ENCODE data around the gene GRAMD2B. TPM values are rescaled to one million over a fixed set of nuclear protein-coding genes. Genes with fewer than 3 reads are reported as not detected.

The GRAMD2B gene
- total RNA-seq, 1 donor from 2014 or later: 15.0 TPM

- peaks cover 7% of the 10 kb centered on the region for H3K4me1 Mint-ChIP-seq
- TF ChIP-seq, protein P1, sequence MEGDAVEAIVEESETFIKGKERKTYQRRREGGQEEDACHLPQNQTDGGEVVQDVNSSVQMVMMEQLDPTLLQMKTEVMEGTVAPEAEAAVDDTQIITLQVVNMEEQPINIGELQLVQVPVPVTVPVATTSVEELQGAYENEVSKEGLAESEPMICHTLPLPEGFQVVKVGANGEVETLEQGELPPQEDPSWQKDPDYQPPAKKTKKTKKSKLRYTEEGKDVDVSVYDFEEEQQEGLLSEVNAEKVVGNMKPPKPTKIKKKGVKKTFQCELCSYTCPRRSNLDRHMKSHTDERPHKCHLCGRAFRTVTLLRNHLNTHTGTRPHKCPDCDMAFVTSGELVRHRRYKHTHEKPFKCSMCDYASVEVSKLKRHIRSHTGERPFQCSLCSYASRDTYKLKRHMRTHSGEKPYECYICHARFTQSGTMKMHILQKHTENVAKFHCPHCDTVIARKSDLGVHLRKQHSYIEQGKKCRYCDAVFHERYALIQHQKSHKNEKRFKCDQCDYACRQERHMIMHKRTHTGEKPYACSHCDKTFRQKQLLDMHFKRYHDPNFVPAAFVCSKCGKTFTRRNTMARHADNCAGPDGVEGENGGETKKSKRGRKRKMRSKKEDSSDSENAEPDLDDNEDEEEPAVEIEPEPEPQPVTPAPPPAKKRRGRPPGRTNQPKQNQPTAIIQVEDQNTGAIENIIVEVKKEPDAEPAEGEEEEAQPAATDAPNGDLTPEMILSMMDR (IDR thresholded peaks at IDR 0.05; ENCODE audit: unreplicated experiment): no peak
- no peak for DNase-seq (ENCODE audit: low spot score in 2 of 2, unreplicated experiment in 2 of 2)
- H3K27me3 Mint-ChIP-seq (ENCODE audit: low read depth): no peaks in the 10 kb centered on the region
- H3K4me3 Mint-ChIP-seq: no peak overlapping the region
- no peaks in the 10 kb centered on the region for H3K36me3 Mint-ChIP-seq
- H3K9me3 Mint-ChIP-seq: peaks cover 15% of the 10 kb centered on the region
- no peak overlapping the region for H3K27ac Mint-ChIP-seq
Measured at GRCh38 chr5:126414874-126415502, 8.2 kb upstream of the GRAMD2B start.

- Mint-ChIP-seq H3K36me3 (no peaks in the 10 kb centered on the region), H3K27ac (no peak overlapping the region), H3K4me1 (peaks cover 7% of the 10 kb centered on the region), H3K27me3 (ENCODE audit: low read depth) (no peaks in the 10 kb centered on the region), H3K4me3 (no peak overlapping the region), H3K9me3 (peaks cover 10% of the 10 kb centered on the region)
- no peak for DNase-seq (ENCODE audit: low spot score in 2 of 2, unreplicated experiment in 2 of 2)
- TF ChIP-seq, protein P1 (IDR thresholded peaks at IDR 0.05; ENCODE audit: unreplicated experiment): no peak
Measured at GRCh38 chr5:126415789-126416188, 7.4 kb upstream of the GRAMD2B start.

DNA sequence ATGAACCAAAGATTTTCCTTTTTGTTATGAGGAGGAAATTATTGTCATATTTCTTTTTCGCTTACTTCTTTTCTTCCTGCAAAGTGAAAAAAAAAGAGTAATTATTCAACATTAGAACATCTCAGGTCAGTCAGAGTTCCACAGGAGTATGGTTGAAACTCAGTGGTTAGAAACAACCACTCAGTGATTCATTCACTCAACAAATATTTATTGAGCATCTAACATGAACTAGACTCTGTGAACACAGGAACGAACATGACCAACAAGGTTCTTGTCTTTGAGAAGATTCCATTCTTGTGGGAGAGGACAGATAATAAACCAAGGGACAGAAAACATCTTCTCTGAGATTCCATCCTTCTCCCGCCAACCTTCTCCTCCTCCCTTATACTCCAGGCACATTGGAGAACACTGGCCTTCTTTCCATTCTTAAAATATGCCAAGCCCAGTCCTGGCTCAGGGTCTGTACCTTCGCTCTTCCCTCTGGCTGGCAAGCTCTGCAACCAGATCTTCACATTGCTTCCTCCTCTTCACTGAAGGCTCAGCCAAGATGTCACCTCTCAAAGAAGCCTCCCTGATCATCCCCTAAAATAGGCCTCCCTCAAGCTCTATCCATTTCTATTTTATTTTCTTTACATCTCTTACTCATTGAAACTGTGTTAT, 6.8 kb upstream of the GRAMD2B start:
- Mint-ChIP-seq H3K9me3 (peaks cover 4% of the 10 kb centered on the region), H3K27ac (no peak overlapping the region), H3K27me3 (ENCODE audit: low read depth) (no peaks in the 10 kb centered on the region), H3K36me3 (no peaks in the 10 kb centered on the region), H3K4me1 (peaks cover 7% of the 10 kb centered on the region), H3K4me3 (no peak overlapping the region)
- TF ChIP-seq, protein P1 (IDR thresholded peaks at IDR 0.05; ENCODE audit: unreplicated experiment): no peak
- no peak for DNase-seq (ENCODE audit: low spot score in 2 of 2, unreplicated experiment in 2 of 2)

DNA sequence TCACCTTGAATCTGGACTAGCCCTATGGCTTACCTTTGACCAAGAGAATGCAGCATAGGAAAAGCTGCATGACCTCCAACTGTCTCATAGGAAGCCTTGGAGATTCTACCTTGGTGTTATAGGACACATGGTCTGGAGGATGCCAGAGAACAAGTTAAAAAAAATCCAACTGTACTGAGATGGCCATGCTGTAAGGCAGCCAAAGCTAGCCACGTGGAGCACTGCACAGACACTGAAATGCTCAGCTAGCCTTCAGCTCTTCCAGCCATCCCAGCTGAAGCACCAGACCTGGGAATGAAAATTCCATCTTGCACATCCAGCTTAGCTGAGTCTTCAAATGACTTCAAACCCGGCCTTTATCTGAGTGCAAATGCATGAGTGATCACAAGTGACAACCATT, 6.0 kb upstream of the GRAMD2B start:
- DNase-seq (ENCODE audit: low spot score in 2 of 2, unreplicated experiment in 2 of 2): no peak
- Mint-ChIP-seq H3K36me3 (no peaks in the 10 kb centered on the region), H3K4me1 (peaks cover 7% of the 10 kb centered on the region), H3K27ac (no peak overlapping the region), H3K27me3 (ENCODE audit: low read depth) (no peaks in the 10 kb centered on the region), H3K4me3 (no peak overlapping the region), H3K9me3 (no peaks in the 10 kb centered on the region)
- TF ChIP-seq, protein P1 (IDR thresholded peaks at IDR 0.05; ENCODE audit: unreplicated experiment): no peak

- H3K4me3 Mint-ChIP-seq: no peak overlapping the region
- H3K27ac Mint-ChIP-seq: no peak overlapping the region
- H3K4me1 Mint-ChIP-seq: peaks cover 17% of the 10 kb centered on the region
- TF ChIP-seq, protein P1 (IDR thresholded peaks at IDR 0.05; ENCODE audit: unreplicated experiment): no peak
- DNase-seq (ENCODE audit: low spot score in 2 of 2, unreplicated experiment in 2 of 2): no peak
- H3K27me3 Mint-ChIP-seq (ENCODE audit: low read depth): no peaks in the 10 kb centered on the region
- no peaks in the 10 kb centered on the region for H3K9me3 Mint-ChIP-seq
- H3K36me3 Mint-ChIP-seq: no peaks in the 10 kb centered on the region
Measured at GRCh38 chr5:126419102-126419501, 4.1 kb upstream of the GRAMD2B start.
